ENCODE results near the gene ZBED3.

The ZBED3 gene

DNA sequence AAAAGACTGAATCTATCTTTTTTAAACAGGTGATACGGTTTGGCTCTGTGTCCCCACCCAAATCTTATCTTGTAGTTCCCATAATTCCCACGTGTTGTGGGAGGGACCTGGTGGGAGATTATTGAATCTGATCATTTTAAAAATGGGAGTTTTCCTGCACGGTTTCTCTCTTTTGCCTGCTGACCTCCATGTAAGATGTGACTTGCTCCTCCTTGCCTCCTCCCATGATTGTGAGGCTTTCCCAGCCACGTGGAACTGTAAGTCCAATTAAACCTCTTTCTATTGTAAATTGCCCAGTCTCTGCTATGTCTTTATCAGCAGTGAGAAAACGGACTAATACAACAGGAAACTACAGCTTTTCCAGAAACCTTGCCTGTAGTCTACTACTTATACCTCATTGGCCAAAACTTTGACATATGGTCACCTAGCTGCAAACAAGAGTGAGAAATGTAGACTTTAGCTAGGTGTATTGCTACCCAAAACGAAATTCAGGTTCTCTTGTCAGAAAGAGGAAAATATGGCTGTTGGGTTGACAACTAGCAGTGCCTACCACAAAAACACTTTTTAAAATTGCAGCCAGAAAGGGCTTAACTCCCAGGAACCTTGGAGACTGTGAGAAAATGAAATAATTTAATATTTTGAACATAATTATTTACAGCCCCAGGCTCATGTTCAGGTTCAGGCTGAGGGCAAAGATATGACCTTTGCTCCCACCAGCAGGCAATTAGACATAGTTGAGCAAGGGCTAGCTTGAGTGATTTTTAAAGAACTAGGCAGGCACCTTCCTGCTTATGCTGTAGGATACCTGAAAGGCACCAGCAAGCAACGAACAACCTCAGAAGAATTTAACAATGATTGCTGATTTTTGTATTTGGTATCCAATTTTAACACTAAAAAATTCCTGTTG lies 64.3 kb downstream of the ZBED3 start:
- H3K4me3 ChIP-seq (ENCODE audit: low read depth, low read length): no peak overlapping the region
- in situ Hi-C loops (cut with HindIII; ENCODE audit: low sequenced_read_pairs): no loop called here
- TF ChIP-seq CTCF (IDR thresholded peaks at IDR 0.05; ENCODE audit: low read depth, low read length, missing control alignments): no peak
- no peak for DNase-seq (ENCODE audit: low read depth)
